Lower lobe of right lung (tissue), 2 donors: ENCODE measurements around the gene CHKA. TPM values are rescaled to one million over a fixed set of nuclear protein-coding genes. Genes with fewer than 3 reads are reported as not detected.
A peak's percentile ranks its signal among the peaks of the same experiment; 100 is the strongest.

Source experiments
- ATAC-seq, 2 donors: fragments of 200-7000 bp; cut with Tn5 transposase; one replicate each; pipeline ENCODE4 v1.9.1; 2020 to 2022; ENCODE audit warnings: mild to moderate bottlenecking in 2 of 2, moderate library complexity in 2 of 2
- DNase-seq: peaks from one replicate; pipeline ENCODE4 v3.0.0-alpha.2; 2020
- H3K27ac ChIP-seq: fragments of 200-600 bp; one replicate; pipeline ENCODE4 v1.8.0; 2022
- H3K27me3 ChIP-seq: fragments of 200-600 bp; one replicate; pipeline ENCODE4 v1.8.0; 2022; ENCODE audit warnings: low read depth
- H3K36me3 ChIP-seq: fragments of 200-600 bp; one replicate; pipeline ENCODE4 v1.8.0; 2022; ENCODE audit warnings: mild to moderate bottlenecking
- H3K4me1 ChIP-seq: fragments of 200-600 bp; one replicate; pipeline ENCODE4 v1.8.0; 2022
- H3K4me3 ChIP-seq: fragments of 200-600 bp; one replicate; pipeline ENCODE4 v1.8.0; 2022; ENCODE audit warnings: mild to moderate bottlenecking
- H3K9me3 ChIP-seq: fragments of 200-600 bp; one replicate; pipeline ENCODE4 v1.8.0; 2022
- intact Hi-C: fragments of 100-400 bp; cut with DNase I; formaldehyde crosslinking; loops from one replicate; pipeline ENCODE4 v1.11.0; 2022
- total RNA-seq: library from RNA; stranded (reverse); fragmentation: NEBNext Ultra II Directional; extraction: Animal tissue kit (Norgen Biotek cat#: 25700); gene quantifications from one replicate; pipeline ENCODE4 v1.2.1, GENCODE V29; 2021
- TF ChIP-seq, protein P1 (sequence below): fragments of 200-600 bp; IDR thresholded peaks from one replicate; pipeline ENCODE4 v1.8.0; 2022; ENCODE audit warnings: antibody characterized with exemption, mild to moderate bottlenecking
- donor health status: DM: no; HTN: yes; CAD: no; lungs with severe emphysema.

CHKA gene
- total RNA-seq, 1 donor from 2014 or later = 43.0 TPM

DNA sequence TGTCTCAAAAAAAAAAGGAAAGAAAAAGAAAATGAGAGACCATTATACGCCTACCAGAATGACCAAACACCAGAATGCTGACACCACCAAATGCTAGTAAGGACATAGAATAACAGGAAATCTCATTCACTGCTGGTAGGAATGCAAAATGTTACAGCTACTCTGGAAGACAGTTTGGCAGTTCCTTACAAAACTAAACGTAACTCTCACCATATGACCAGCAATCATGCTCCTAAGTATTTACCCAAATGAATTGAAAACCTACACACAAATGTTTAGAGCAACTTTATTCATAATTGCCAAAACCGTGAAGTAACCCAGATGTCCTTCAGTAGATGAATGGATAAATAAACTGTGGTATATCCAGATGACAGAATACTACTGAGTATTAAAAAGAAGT lies 7.2 kb downstream of the CHKA start:
- Histone ChIP-seq H3K9me3 (no peaks in the 10 kb centered on the region), H3K36me3 (no peaks in the 10 kb centered on the region), H3K27ac (no peak overlapping the region), H3K4me3 (no peak overlapping the region), H3K27me3 (no peaks in the 10 kb centered on the region), H3K4me1 (peaks cover 31% of the 10 kb centered on the region)
- intact Hi-C loops = no loop called here
- ATAC-seq (peak in 1 of 2 donors; percentile 24), DNase-seq (no peak)
- TF ChIP-seq, protein P1, sequence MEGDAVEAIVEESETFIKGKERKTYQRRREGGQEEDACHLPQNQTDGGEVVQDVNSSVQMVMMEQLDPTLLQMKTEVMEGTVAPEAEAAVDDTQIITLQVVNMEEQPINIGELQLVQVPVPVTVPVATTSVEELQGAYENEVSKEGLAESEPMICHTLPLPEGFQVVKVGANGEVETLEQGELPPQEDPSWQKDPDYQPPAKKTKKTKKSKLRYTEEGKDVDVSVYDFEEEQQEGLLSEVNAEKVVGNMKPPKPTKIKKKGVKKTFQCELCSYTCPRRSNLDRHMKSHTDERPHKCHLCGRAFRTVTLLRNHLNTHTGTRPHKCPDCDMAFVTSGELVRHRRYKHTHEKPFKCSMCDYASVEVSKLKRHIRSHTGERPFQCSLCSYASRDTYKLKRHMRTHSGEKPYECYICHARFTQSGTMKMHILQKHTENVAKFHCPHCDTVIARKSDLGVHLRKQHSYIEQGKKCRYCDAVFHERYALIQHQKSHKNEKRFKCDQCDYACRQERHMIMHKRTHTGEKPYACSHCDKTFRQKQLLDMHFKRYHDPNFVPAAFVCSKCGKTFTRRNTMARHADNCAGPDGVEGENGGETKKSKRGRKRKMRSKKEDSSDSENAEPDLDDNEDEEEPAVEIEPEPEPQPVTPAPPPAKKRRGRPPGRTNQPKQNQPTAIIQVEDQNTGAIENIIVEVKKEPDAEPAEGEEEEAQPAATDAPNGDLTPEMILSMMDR = no peak

DNA sequence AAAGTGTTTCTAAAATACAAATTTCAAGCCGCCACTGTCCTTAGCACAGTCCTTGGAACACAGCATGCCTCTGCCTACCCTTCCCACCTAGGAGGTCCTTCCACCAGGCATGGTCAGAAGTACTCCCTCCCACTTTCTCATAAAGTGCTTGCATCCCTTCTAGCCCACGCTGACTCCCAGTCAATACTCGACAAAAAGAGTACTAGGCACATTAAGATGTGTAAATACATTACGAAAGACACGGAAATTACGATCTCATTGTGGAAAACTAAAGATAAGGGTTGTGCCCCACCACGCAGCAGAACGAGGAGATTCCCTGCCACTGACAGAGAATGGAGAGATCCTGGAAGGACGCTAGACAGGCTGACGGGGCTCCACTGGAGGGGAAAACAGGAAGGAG lies 13.5 kb downstream of the CHKA start:
- H3K36me3 ChIP-seq = peaks cover 4% of the 10 kb centered on the region
- DNase-seq = no peak
- no peak overlapping the region for H3K4me3 ChIP-seq
- H3K9me3 ChIP-seq = no peaks in the 10 kb centered on the region
- intact Hi-C loops = no loop called here
- peaks cover 27% of the 10 kb centered on the region for H3K4me1 ChIP-seq
- no peaks in the 10 kb centered on the region for H3K27me3 ChIP-seq
- H3K27ac ChIP-seq = peak overlapping the region; percentile 36
- TF ChIP-seq, protein P1 = no peak
- peak; percentile 49 to 83 for ATAC-seq

DNA sequence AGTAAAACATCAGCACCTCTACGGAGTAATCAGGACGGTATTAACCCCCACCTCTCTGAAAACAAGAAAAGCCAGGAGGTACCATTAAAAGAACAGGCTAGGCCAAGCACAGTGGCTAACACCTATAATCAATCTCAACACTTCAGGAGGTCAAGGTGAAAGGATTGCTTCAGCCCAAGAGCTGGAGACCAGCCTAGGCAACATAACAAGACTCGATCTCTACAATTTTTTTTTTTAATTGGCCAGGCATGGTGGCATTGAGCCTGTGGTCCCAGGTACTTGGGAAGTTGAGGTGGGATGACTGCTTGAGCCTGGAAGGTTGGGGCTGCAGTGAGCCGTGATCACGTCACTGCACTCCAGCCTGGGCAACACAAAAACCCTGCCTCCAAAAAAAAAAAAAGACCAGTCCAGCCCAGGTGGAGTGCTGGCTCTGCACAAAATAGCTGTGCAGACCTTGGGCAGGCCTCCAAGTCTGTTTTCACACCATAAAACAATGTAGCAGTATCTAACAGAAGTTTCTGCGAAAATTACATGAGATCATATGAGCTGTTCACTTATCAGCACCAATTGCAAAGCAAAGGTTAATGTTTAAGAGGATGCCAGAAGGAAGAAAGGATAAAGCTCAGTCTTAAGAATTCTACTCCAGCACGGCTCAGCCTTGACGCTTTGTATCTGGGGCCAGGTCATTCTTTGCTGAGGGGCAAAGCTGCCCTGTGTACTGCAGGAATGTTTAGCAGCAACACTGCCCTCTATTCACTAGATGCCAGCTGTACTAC lies 14.8 kb downstream of the CHKA start:
- ATAC-seq (peak; percentile 78 to 81), DNase-seq (no peak)
- Histone ChIP-seq H3K4me1 (peaks cover 27% of the 10 kb centered on the region), H3K36me3 (peaks cover 4% of the 10 kb centered on the region), H3K4me3 (no peak overlapping the region), H3K9me3 (no peaks in the 10 kb centered on the region), H3K27me3 (no peaks in the 10 kb centered on the region), H3K27ac (peak overlapping the region; percentile 31)
- intact Hi-C loops = no loop called here
- TF ChIP-seq, protein P1 = no peak

DNA sequence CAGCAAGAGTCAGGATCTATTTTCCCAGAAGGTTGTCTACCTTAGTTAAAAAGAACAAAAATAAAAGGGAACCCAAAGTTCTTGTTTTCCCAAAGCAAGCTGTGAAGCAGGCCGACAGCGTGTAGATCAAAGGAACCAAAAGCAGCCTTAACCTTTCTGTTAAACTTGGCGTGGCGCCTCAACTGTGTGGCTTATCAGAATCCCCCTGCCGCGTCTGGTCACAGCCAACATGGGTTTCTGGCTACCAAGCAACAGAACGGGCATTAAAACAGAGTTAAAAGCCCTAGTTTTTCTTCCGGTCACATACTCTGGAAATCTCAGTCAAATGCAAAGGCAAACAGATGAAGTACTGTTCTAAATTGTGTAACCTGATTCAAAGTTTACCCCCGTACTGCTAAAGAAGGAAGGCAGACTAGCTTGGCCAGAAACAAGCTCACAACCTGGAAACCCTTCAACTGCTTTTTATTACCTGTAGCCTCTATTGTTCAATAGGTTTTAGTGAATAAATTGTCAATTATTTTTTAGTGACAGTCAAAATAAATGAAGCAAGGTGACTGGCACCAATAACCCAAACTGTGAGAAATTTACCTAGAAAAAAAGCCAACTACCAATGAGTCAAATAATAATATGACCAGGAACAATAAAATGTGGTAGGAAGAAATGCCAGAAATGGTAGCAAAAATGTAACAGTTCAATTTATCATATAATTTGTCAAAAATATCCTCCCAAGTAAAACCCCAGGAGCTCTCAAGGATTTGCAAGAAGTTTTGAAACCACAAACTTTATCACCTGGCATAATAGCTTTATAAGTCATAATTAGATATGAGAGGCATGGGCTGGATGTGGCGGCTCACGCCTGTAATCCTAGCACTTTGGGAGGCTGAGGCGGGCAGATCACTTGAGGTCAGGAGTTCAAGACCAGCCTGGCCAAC lies 21.4 kb downstream of the CHKA start:
- Histone ChIP-seq H3K9me3 (no peaks in the 10 kb centered on the region), H3K36me3 (peaks cover 9% of the 10 kb centered on the region), H3K27ac (peak overlapping the region; percentile 63), H3K4me3 (no peak overlapping the region), H3K27me3 (no peaks in the 10 kb centered on the region), H3K4me1 (peaks cover 27% of the 10 kb centered on the region)
- TF ChIP-seq, protein P1 = no peak
- peak; percentile 94 for ATAC-seq
- peak; percentile 79 for DNase-seq
- intact Hi-C loops = no loop called here

DNA sequence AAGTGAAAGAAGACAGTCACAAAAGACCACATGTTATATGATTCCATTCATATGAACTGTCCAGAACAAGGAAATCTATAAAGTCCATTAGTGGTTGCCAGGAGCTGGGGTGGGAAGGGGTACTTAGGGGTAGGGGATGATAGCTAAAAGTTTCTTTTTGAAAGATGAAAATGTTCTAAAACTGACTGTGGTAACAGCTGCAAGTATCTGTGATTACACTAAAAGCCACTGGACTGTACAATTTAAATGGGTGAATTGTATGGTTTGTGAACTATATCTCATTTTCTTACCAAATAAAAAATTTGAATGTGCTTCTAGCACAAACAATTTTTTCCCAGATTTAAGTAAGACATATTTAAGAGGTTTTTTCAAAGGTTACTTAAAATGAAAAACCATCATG lies 22.1 kb downstream of the CHKA start:
- Histone ChIP-seq H3K9me3 (no peaks in the 10 kb centered on the region), H3K27me3 (no peaks in the 10 kb centered on the region), H3K27ac (peak overlapping the region; percentile 63), H3K4me3 (no peak overlapping the region), H3K36me3 (peaks cover 9% of the 10 kb centered on the region), H3K4me1 (peaks cover 27% of the 10 kb centered on the region)
- ATAC-seq (no peak), DNase-seq (no peak)
- TF ChIP-seq, protein P1 = no peak
- intact Hi-C loops = no loop called here
